HG03575 (cell line): Measurements from ENCODE around the gene CCT3.
"Not testable (repeated sequence)": the region's sequence is repeated elsewhere in the genome, so short reads cannot be mapped to it uniquely, and the experiment has no call there.

ENCODE experiments used
- ATAC-seq: cut with Tn5 transposase; IDR thresholded peaks from one replicate; pipeline ENCODE4 v1.9.1; 2021; ENCODE audit not compliant: unreplicated experiment, insufficient number of reproducible peaks, low FRiP score; ENCODE audit errors: extremely low read depth

The CCT3 gene

GRCh38 chr1:156369685-156370286, 31.7 kb upstream of the CCT3 start:
- ATAC-seq: not testable (repeated sequence)

- no peak for ATAC-seq
Observed at GRCh38 chr1:156368889-156369684, 31.0 kb upstream of the CCT3 start, which contains the start of gene RHBG. RHBG (plus strand) TSS chr1:156369211; CDS start chr1:156369250, 39 bp downstream.

GRCh38 chr1:156368157-156368658, 30.1 kb upstream of the CCT3 start:
- no peak for ATAC-seq

GRCh38 chr1:156367383-156368156, 29.5 kb upstream of the CCT3 start:
- ATAC-seq: no peak

GRCh38 chr1:156366378-156367166, 28.5 kb upstream of the CCT3 start:
- no peak for ATAC-seq

GRCh38 chr1:156365754-156366153, 27.7 kb upstream of the CCT3 start:
- ATAC-seq: no peak

- ATAC-seq: no peak
Observed at GRCh38 chr1:156360534-156360933, 22.4 kb upstream of the CCT3 start.

GRCh38 chr1:156359973-156360372, 21.9 kb upstream of the CCT3 start:
- no peak for ATAC-seq

GRCh38 chr1:156359249-156359648, 21.2 kb upstream of the CCT3 start:
- ATAC-seq: no peak

- no peak for ATAC-seq
Observed at GRCh38 chr1:156358641-156359040, 20.5 kb upstream of the CCT3 start.

- no peak for ATAC-seq
Observed at GRCh38 chr1:156357977-156358376, 19.9 kb upstream of the CCT3 start.

- ATAC-seq: no peak
Observed at GRCh38 chr1:156356875-156357534, 18.9 kb upstream of the CCT3 start.

GRCh38 chr1:156356262-156356874, 18.3 kb upstream of the CCT3 start:
- no peak for ATAC-seq

GRCh38 chr1:156352481-156352880, 14.4 kb upstream of the CCT3 start:
- ATAC-seq: not testable (repeated sequence)

- no peak for ATAC-seq
Observed at GRCh38 chr1:156347331-156347730, 9.2 kb upstream of the CCT3 start.

GRCh38 chr1:156346636-156347035, 8.5 kb upstream of the CCT3 start:
- no peak for ATAC-seq

GRCh38 chr1:156346035-156346434, 7.9 kb upstream of the CCT3 start:
- ATAC-seq: not testable (repeated sequence)

- no peak for ATAC-seq
Observed at GRCh38 chr1:156344409-156344808, 6.3 kb upstream of the CCT3 start.
